Lower leg skin (tissue), 4 donors: ENCODE data around the gene KRT72. TPM values are rescaled to one million over a fixed set of nuclear protein-coding genes. Genes with fewer than 3 reads are reported as not detected.

Source experiments
- DNase-seq, 2 donors: peaks; one replicate each; pipeline ENCODE4 v3.0.0-alpha.2; 2019; ENCODE audit warnings: low spot score in 2 of 2
- H3K4me3 ChIP-seq: fragments of 200-600 bp; sonication (generic); 2 replicates; pipeline ENCODE4 v1.5.1; 2017; ENCODE audit warnings: mild to moderate bottlenecking, low read depth; ENCODE audit not compliant: poor library complexity, severe bottlenecking
- CTCF ChIP-seq, 3 donors: fragments of 450-650 bp; IDR thresholded peaks; one replicate each; pipeline ENCODE4 v1.5.1; 2016; ENCODE audit warnings: antibody characterized with exemption in 3 of 3, mild to moderate bottlenecking in 3 of 3, moderate library complexity in 2 of 3
- POLR2A ChIP-seq, 2 donors: fragments of 450-650 bp; IDR thresholded peaks; one replicate each; pipeline ENCODE4 v1.6.1; 2016 to 2017; ENCODE audit warnings: antibody characterized with exemption in 2 of 2, mild to moderate bottlenecking in 1 of 2, moderate library complexity in 1 of 2
- WGBS, 2 donors: methylation state at CpG; one replicate each; pipeline ENCODE4 v1.1.5; 2018; 5-methylcytosine and 5-hydroxymethylcytosine counted together
- intact Hi-C: fragments of 100-400 bp; cut with DNase I; formaldehyde crosslinking; loops from one replicate; pipeline ENCODE4 v1.15.0; 2023; ENCODE audit warnings: low total_unique reads
- total RNA-seq, 4 donors: library from RNA; depleted of rRNA; stranded (reverse); fragments of >200 nt; gene quantifications; one replicate each; pipeline ENCODE4 v1.1.0, GENCODE V29; 2016

The KRT72 gene
- total RNA-seq, 4 donors from 2014 or later: 0.42 to 14.0 (median 7.1) TPM

- WGBS, 2 donors: 82 to 84% methylated on average over 9 to 12 of the region's 12 CpGs
- intact Hi-C loops: no loop called here
- TF ChIP-seq CTCF (IDR thresholded peaks at IDR 0.05) (no peak), POLR2A (IDR thresholded peaks at IDR 0.05) (no peak)
- no peak overlapping the region for H3K4me3 ChIP-seq
- peak in 1 of 2 donors; percentile 74 for DNase-seq
Observed at GRCh38 chr12:52629281-52630007, 28.2 kb upstream of the KRT72 start.

GRCh38 chr12:52628841-52629240 is 27.6 kb upstream of the KRT72 start:
- no peak overlapping the region for H3K4me3 ChIP-seq
- TF ChIP-seq CTCF (IDR thresholded peaks at IDR 0.05) (no peak), POLR2A (IDR thresholded peaks at IDR 0.05) (no peak)
- no peak for DNase-seq
- WGBS, 2 donors: 85 to 87% methylated on average over 2 of the region's 2 CpGs
- intact Hi-C loops: no loop called here

- intact Hi-C loops: no loop called here
- 89 to 91% methylated on average over 4 of the region's 4 CpGs for WGBS, 2 donors
- no peak for TF ChIP-seq POLR2A (IDR thresholded peaks at IDR 0.05)
- no peak overlapping the region for H3K4me3 ChIP-seq
- DNase-seq: no peak
Observed at GRCh38 chr12:52628111-52628507, 26.8 kb upstream of the KRT72 start.

GRCh38 chr12:52627395-52628110 is 26.3 kb upstream of the KRT72 start:
- intact Hi-C loops: no loop called here
- peak in 1 of 2 donors; percentile 48 for DNase-seq
- 70 to 82% methylated on average over 2 of the region's 2 CpGs for WGBS, 2 donors
- no peak for TF ChIP-seq POLR2A (IDR thresholded peaks at IDR 0.05)
- no peak for TF ChIP-seq CTCF (IDR thresholded peaks at IDR 0.05)
- H3K4me3 ChIP-seq: no peak overlapping the region

- H3K4me3 ChIP-seq: no peak overlapping the region
- TF ChIP-seq POLR2A (IDR thresholded peaks at IDR 0.05) (no peak), CTCF (IDR thresholded peaks at IDR 0.05) (no peak)
- intact Hi-C loops: no loop called here
- DNase-seq: peak in 1 of 2 donors; percentile 12
- 87 to 90% methylated on average over 5 of the region's 5 CpGs for WGBS, 2 donors
Observed at GRCh38 chr12:52622349-52622748, 21.1 kb upstream of the KRT72 start.

- TF ChIP-seq CTCF (IDR thresholded peaks at IDR 0.05) (no peak), POLR2A (IDR thresholded peaks at IDR 0.05) (no peak)
- no peak for DNase-seq
- H3K4me3 ChIP-seq: no peak overlapping the region
- whole genome bisulfite sequencing, 2 donors: 84 to 85% methylated on average over 2 of the region's 2 CpGs
- intact Hi-C loops: no loop called here
Observed at GRCh38 chr12:52618866-52619265, 17.6 kb upstream of the KRT72 start.
